Smooth muscle cell of the brain vasculature (primary cell): Measurements from ENCODE around the gene CPLX3.

ENCODE experiments used
- DNase-seq: peaks from one replicate; pipeline ENCODE4 v3.0.0-alpha.2; 2012; ENCODE audit warnings: low read depth, low spot score

The CPLX3 gene

DNA sequence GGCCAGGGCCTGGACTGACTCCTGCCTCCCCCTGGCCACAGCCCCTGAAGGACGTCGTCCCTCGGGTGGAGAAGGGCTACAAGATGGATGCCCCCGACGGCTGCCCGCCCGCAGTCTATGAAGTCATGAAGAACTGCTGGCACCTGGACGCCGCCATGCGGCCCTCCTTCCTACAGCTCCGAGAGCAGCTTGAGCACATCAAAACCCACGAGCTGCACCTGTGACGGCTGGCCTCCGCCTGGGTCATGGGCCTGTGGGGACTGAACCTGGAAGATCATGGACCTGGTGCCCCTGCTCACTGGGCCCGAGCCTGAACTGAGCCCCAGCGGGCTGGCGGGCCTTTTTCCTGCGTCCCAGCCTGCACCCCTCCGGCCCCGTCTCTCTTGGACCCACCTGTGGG lies 24.1 kb upstream of the CPLX3 start:
- no peak for DNase-seq

- no peak for DNase-seq
Measured at GRCh38 chr15:74802862-74803447, 23.5 kb upstream of the CPLX3 start.

- DNase-seq: no peak
Measured at GRCh38 chr15:74804935-74805334, 21.5 kb upstream of the CPLX3 start.

- no peak for DNase-seq
Measured at GRCh38 chr15:74807282-74807681, 19.1 kb upstream of the CPLX3 start.

DNA sequence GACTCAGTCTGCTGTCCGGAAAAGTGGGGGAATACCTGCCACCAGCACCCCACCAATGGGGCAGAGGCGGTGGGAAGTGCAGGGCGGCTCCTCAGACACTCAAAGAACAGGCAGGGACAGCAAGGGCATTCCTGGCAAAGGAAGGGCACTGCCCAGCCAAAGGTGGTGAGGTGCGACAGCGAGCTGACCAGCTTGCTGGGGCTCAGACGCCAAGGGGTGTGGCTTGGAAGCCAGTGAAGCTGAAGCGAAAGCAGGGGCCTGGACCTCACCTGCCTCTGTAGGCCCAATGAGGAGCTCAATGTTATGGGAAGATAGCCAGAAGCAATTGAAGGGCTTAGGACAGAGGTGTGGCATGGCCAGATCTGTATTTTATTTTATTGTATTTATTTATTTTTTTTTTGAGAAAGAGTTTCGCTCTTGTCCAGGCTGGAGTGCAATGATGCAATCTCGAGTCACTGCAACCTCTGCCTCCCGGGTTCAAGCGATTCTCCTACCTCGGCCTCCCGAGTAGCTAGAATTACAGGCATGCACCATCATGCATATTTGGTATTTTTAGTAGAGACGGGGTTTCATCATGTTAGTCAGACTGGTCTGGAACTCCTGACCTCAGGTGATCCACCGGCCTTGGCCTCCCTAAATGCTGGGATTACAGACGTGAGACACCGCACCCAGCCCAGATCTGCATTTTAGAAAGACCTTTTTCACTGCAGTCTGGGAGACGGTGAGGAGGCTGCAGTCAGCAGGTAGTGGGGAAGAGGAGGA lies 18.2 kb upstream of the CPLX3 start:
- DNase-seq: no peak

GRCh38 chr15:74808840-74809229 lies 17.6 kb upstream of the CPLX3 start:
- DNase-seq: no peak

GRCh38 chr15:74809242-74809641 lies 17.2 kb upstream of the CPLX3 start:
- DNase-seq: no peak

- no peak for DNase-seq
Measured at GRCh38 chr15:74809956-74810355, 16.5 kb upstream of the CPLX3 start.

DNA sequence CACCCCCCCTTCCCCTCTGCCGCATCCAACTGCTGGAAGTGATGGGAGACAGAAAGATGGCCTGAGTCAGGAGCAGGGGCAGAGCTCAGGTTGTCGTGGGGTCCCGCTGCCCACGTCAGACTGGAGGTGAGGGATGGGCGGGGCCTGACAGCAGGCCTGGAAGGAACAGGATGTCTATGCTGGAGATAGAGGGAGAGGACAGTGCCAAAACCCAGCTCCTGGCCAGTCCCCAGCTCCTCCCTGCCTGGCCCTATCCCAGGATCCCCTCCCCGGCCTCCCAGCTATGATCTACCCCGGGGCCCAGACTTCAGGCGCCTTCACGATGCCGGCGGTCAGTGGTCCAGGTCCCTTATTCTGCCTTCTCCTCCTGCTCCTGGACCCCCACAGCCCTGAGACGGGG lies 13.9 kb upstream of the CPLX3 start, which contains the start of gene LMAN1L:
LMAN1L (plus strand) TSS at position 303 of the 400 bp plus-strand sequence; CDS start at position 323, 20 bp downstream.
- DNase-seq: no peak

DNA sequence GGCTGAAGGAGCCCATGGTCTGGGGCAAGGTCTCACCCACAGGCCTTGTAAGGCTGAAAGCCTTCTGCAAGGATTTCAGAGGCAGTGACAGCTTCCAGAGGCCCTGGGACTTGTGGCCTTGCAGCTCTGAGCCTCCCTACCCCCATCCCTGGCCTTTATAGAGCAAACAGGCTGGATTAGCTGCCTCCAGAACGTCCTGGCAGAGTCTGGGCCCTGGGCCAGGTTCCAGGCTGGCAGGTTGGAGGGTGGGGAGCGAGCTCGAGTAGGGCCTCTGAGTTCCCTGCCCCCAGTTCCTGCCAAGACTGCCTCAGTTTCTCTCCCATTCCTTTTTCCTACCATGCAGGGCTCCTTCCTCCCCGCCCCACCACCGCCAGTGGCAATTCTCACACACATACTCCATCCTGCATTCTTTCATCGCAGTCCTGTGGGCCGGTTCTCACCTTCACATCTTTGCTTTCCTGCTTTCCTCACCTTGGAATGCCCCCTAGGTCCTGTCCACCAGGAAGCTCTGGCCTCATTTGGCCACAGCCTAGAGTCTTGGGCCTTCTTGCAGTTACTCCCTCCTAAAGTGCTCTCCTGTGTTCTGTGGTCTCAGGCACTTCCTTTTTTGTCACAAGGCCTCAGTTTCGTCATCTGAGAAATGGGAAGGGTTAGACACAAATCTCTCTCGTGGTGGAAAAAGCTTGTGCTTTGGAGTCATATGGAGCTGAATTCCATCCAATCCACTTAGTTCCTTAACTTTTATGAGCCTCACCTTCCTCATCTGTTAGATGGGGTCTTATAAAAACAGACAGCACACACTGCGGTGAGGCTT lies 11.1 kb upstream of the CPLX3 start:
- no peak for DNase-seq

GRCh38 chr15:74815961-74816360 lies 10.5 kb upstream of the CPLX3 start:
- DNase-seq: no peak

- no peak for DNase-seq
Measured at GRCh38 chr15:74816624-74817369, 9.6 kb upstream of the CPLX3 start.

DNA sequence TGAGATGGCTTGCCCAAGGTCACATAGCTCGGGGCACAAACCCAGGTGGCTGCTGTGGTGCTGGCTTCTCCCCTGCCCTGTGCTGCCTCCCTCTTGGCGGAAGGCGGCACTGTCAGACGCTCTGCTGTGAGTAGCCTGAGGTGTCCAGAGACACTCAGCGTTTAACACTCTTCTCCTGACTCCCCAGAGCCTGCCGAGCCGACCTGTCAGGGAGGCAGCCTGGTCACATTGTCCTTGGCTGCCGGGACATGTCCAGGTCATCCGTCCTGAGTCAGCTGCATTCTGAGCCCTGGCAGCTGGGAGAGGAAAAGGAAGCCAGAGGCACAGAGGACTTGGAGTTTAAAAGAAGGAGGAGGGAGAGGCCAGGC lies 9.1 kb upstream of the CPLX3 start:
- no peak for DNase-seq

- DNase-seq: no peak
Measured at GRCh38 chr15:74820056-74820455, 6.4 kb upstream of the CPLX3 start.

- no peak for DNase-seq
Measured at GRCh38 chr15:74821091-74821789, 5.2 kb upstream of the CPLX3 start.

GRCh38 chr15:74821790-74822158 lies 4.7 kb upstream of the CPLX3 start:
- DNase-seq: no peak

- DNase-seq: no peak
Measured at GRCh38 chr15:74822233-74822632, 4.2 kb upstream of the CPLX3 start.

DNA sequence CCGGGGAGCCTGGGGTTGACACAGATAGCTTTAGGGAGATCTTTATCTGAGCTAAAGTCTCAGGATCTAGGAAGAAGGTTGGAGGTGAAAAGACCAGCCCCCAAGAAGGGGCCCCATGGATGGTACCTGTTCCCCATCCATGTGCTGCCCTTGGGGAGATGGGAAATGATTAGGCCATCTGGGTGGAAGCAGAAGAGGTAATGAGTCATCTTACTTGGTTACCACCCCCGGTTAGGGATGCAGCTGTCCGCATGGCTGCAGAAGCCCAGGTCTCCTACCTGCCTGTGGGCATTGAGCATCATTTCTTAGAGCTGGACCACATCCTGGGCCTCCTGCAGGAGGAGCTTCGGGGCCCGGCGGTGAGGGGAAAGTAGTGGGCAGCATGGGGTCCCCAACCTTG lies 3.1 kb upstream of the CPLX3 start:
- DNase-seq: no peak

DNA sequence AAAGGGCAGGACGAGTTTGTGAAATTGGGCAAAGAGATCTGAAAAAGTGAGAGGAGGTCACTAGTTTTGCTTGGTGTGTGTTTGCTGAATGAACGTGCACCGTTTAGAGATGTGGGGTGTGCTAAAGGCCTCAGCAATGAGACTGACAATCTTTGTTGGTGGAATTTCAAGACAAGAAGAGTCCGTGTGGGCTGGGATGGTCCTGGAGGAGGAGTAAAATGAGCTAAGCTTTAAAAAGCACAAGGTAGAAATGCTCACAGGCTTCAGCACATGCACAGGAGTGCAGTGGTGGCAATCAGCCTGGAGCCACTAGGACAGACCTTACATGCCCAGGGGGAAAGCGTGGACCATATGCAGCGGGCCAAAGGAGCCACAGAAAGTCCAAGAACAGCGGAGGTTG lies 1.5 kb upstream of the CPLX3 start:
- DNase-seq: no peak

DNA sequence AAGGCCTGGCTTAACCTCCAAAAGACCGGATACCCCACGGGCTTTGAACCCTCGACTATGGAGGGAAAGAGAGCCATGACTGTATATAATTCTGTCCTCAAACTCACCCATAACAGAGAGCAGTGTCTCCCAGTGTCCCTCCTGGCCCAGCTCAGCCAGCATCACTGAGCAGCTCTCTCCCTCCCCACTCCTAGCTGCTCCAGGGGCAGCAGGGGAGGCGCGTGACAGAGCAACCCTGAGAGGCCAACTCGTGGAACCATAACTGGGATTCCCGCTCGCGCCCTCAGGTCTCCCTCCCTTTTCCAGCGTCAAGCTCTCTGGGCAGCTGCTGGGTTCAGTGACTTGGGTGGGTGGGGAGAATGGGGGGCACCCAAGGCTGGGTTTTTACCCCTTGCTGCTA lies 561 bp upstream of the CPLX3 start:
- no peak for DNase-seq

GRCh38 chr15:74826921-74827320 lies 494 bp downstream of the CPLX3 start:
- no peak for DNase-seq
